HEK293 (cell line): Measurements from ENCODE around the gene CTLA4.

Experiments used
- CTCF ChIA-PET: fragments of 350-600 bp; formaldehyde crosslinking; extraction: SDS; loops from one replicate; lab custom pipeline; 2021; ENCODE audit warnings: antibody characterized with exemption; lab: Yijun Ruan, JAX
- POLR2A ChIA-PET: fragments of 300-600 bp; formaldehyde crosslinking; extraction: SDS; loops from one replicate; lab custom pipeline; 2020; ENCODE audit warnings: antibody characterized with exemption, inconsistent platforms; lab: Yijun Ruan, JAX
- H3K27ac ChIP-seq: fragments of 200-500 bp; sonication (Bioruptor generic); 2 replicates; pipeline ENCODE4 v1.5.1; 2014; ENCODE audit warnings: low read depth, low read length, control low read depth, inconsistent platforms; ENCODE audit errors: extremely low read depth
- H3K36me3 ChIP-seq, 2 experiments: fragments of 200-500 bp in 1 of 2; sonication (Bioruptor generic) in 1 of 2; 1 replicate in 1 of 2; 2 replicates in 1 of 2; pipeline ENCODE4 v1.5.1; 2014 to 2017; ENCODE audit warnings: inconsistent platforms in 2 of 2, low read length in 2 of 2; ENCODE audit not compliant: control insufficient read depth in 2 of 2, insufficient read depth in 1 of 2
- H3K4me1 ChIP-seq: fragments of 200-500 bp; sonication (Bioruptor generic); 2 replicates; pipeline ENCODE4 v1.5.1; 2014; ENCODE audit warnings: mild to moderate bottlenecking, low read length, inconsistent platforms; ENCODE audit not compliant: control insufficient read depth, insufficient read depth
- H3K4me3 ChIP-seq: 2 replicates; pipeline ENCODE4 v1.5.1; 2011; ENCODE audit warnings: low read depth, mild to moderate bottlenecking, control low read depth, low read length, moderate library complexity
- H3K9me3 ChIP-seq: fragments of 200-500 bp; sonication (Bioruptor generic); 2 replicates; pipeline ENCODE4 v1.5.1; 2014; ENCODE audit warnings: low read depth, low read length, inconsistent platforms; ENCODE audit not compliant: control insufficient read depth, insufficient read depth
- MEIS1 ChIP-seq: sonication (generic); formaldehyde crosslinking; IDR thresholded peaks from 2 replicates; pipeline ENCODE4 v1.8.1; 2022; ENCODE audit warnings: missing genetic modification reagents, mild to moderate bottlenecking, borderline replicate concordance
- SCRT2 ChIP-seq: fragments of 450-650 bp; formaldehyde crosslinking; IDR thresholded peaks from 2 replicates; pipeline ENCODE4 v1.5.1; 2016; ENCODE audit warnings: missing biosample characterization, missing genetic modification characterization
- TSHZ1 ChIP-seq: fragments of 450-650 bp; formaldehyde crosslinking; IDR thresholded peaks from 2 replicates; pipeline ENCODE4 v1.5.1; 2016; ENCODE audit warnings: missing biosample characterization, missing genetic modification characterization, borderline replicate concordance
- ZNF16 ChIP-seq: fragments of 450-650 bp; formaldehyde crosslinking; IDR thresholded peaks from 2 replicates; pipeline ENCODE4 v1.5.1; 2016; ENCODE audit warnings: low read depth, missing biosample characterization, missing genetic modification characterization
- ZNF214 ChIP-seq: fragments of 450-650 bp; formaldehyde crosslinking; IDR thresholded peaks from 2 replicates; pipeline ENCODE4 v1.5.1; 2017; ENCODE audit warnings: missing biosample characterization, mild to moderate bottlenecking, missing genetic modification characterization, borderline replicate concordance
- ZNF266 ChIP-seq: fragments of 450-650 bp; formaldehyde crosslinking; IDR thresholded peaks from 2 replicates; pipeline ENCODE4 v1.5.1; 2016; ENCODE audit warnings: missing biosample characterization, missing genetic modification characterization, low read depth
- ZNF292 ChIP-seq: fragments of 450-650 bp; formaldehyde crosslinking; IDR thresholded peaks from 2 replicates; pipeline ENCODE4 v1.5.1; 2016; ENCODE audit warnings: low read depth, missing biosample characterization, missing genetic modification characterization, borderline replicate concordance
- ZNF311 ChIP-seq: fragments of 450-650 bp; formaldehyde crosslinking; IDR thresholded peaks from 2 replicates; pipeline ENCODE4 v1.5.1; 2017; ENCODE audit warnings: missing biosample characterization, missing genetic modification characterization, borderline replicate concordance
- ZNF426 ChIP-seq: fragments of 450-650 bp; formaldehyde crosslinking; IDR thresholded peaks from 2 replicates; pipeline ENCODE4 v1.5.1; 2017; ENCODE audit warnings: missing biosample characterization, missing genetic modification characterization, mild to moderate bottlenecking, inconsistent platforms, moderate library complexity
- ZNF501 ChIP-seq: fragments of 450-650 bp; formaldehyde crosslinking; IDR thresholded peaks from 2 replicates; pipeline ENCODE4 v1.5.1; 2016; ENCODE audit warnings: missing biosample characterization, missing genetic modification characterization
- ZNF704 ChIP-seq: fragments of 450-650 bp; formaldehyde crosslinking; IDR thresholded peaks from 2 replicates; pipeline ENCODE4 v1.5.1; 2016; ENCODE audit warnings: missing biosample characterization, missing genetic modification characterization
- ZNF747 ChIP-seq: fragments of 450-650 bp; formaldehyde crosslinking; IDR thresholded peaks from 2 replicates; pipeline ENCODE4 v1.5.1; 2016; ENCODE audit warnings: missing biosample characterization, missing genetic modification characterization
- ZNF768 ChIP-seq: fragments of 450-650 bp; formaldehyde crosslinking; IDR thresholded peaks from 2 replicates; pipeline ENCODE4 v1.5.1; 2018; ENCODE audit warnings: missing biosample characterization, mild to moderate bottlenecking, missing genetic modification characterization
- ZNF837 ChIP-seq: fragments of 450-650 bp; formaldehyde crosslinking; IDR thresholded peaks from 2 replicates; pipeline ENCODE4 v1.5.1; 2016; ENCODE audit warnings: missing biosample characterization, missing genetic modification characterization
- TF ChIP-seq, protein P1 (sequence below): fragments of 450-650 bp; formaldehyde crosslinking; IDR thresholded peaks from 2 replicates; pipeline ENCODE4 v1.5.1; 2017; ENCODE audit warnings: missing biosample characterization, missing genetic modification characterization
- TF ChIP-seq, protein P2 (sequence below): fragments of 450-650 bp; formaldehyde crosslinking; optimal IDR thresholded peaks from 2 replicates; pipeline ENCODE3; 2016; ENCODE audit warnings: missing biosample characterization, mild to moderate bottlenecking, missing genetic modification characterization

Gene CTLA4

GRCh38 chr2:203869223-203870042 is 1.9 kb downstream of the CTLA4 start:
- Histone ChIP-seq H3K27ac (no peak overlapping the region), H3K36me3 (no peaks in the 10 kb centered on the region), H3K4me1 (no peaks in the 10 kb centered on the region), H3K4me3 (no peak overlapping the region), H3K9me3 (no peaks in the 10 kb centered on the region)
- no peak for TF ChIP-seq TSHZ1 (tag by site-specific recombination)
- TF ChIP-seq SCRT2 (tag by site-specific recombination), result peak; percentile 45; the same call in 1 of the 2 replicates
- POLR2A ChIA-PET, result no interaction called here
- CTCF ChIA-PET, result interaction anchor here (0.6 kb wide), 1 partner anchor 182 kb away, joined by 8 read pairs; no protein-coding TSS in a partner anchor

GRCh38 chr2:203870481-203870880 is 2.9 kb downstream of the CTLA4 start:
- ChIA-PET POLR2A (no interaction called here), CTCF (no interaction called here)
- Histone ChIP-seq H3K4me1 (no peaks in the 10 kb centered on the region), H3K36me3 (no peaks in the 10 kb centered on the region), H3K27ac (no peak overlapping the region), H3K4me3 (no peak overlapping the region), H3K9me3 (no peaks in the 10 kb centered on the region)
- TF ChIP-seq ZNF214, result no peak
- no peak for TF ChIP-seq ZNF747 (tag by site-specific recombination)
- TF ChIP-seq ZNF768 (tag by site-specific recombination), result no peak
- no peak for TF ChIP-seq ZNF426 (tag by site-specific recombination)
- TF ChIP-seq SCRT2 (tag by site-specific recombination), result no peak
- no peak for TF ChIP-seq ZNF266
- TF ChIP-seq ZNF16 (tag by site-specific recombination), result no peak
- TF ChIP-seq, protein P1, sequence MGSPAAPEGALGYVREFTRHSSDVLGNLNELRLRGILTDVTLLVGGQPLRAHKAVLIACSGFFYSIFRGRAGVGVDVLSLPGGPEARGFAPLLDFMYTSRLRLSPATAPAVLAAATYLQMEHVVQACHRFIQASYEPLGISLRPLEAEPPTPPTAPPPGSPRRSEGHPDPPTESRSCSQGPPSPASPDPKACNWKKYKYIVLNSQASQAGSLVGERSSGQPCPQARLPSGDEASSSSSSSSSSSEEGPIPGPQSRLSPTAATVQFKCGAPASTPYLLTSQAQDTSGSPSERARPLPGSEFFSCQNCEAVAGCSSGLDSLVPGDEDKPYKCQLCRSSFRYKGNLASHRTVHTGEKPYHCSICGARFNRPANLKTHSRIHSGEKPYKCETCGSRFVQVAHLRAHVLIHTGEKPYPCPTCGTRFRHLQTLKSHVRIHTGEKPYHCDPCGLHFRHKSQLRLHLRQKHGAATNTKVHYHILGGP (tag by site-specific recombination), result no peak
- no peak for TF ChIP-seq ZNF311 (tag by site-specific recombination)
- no peak for TF ChIP-seq ZNF704 (tag by site-specific recombination)
- no peak for TF ChIP-seq ZNF501 (tag by site-specific recombination)
- TF ChIP-seq ZNF837, result no peak
- TF ChIP-seq, protein P2, sequence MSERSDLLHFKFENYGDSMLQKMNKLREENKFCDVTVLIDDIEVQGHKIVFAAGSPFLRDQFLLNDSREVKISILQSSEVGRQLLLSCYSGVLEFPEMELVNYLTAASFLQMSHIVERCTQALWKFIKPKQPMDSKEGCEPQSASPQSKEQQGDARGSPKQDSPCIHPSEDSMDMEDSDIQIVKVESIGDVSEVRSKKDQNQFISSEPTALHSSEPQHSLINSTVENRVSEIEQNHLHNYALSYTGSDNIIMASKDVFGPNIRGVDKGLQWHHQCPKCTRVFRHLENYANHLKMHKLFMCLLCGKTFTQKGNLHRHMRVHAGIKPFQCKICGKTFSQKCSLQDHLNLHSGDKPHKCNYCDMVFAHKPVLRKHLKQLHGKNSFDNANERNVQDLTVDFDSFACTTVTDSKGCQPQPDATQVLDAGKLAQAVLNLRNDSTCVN (tag by site-specific recombination), result no peak
- TF ChIP-seq MEIS1 (CRISPR knock-in tag), result no peak
- no peak for TF ChIP-seq ZNF292
